WTC11 (cell line): ENCODE data around the gene FAM149B1.

ENCODE experiments used
- ATF3 ChIP-seq: sonication (generic); formaldehyde crosslinking; conservative IDR thresholded peaks from 2 replicates; pipeline ENCODE4 v1.8.1; 2022; ENCODE audit warnings: mild to moderate bottlenecking, missing genetic modification reagents
- CTCF ChIP-seq: fragments of 200-600 bp; IDR thresholded peaks from 2 replicates; pipeline ENCODE4 v1.8.0; 2022; ENCODE audit warnings: antibody characterized with exemption
- FOXJ3 ChIP-seq: sonication (generic); formaldehyde crosslinking; IDR thresholded peaks from 2 replicates; pipeline ENCODE4 v1.9.0; 2021; ENCODE audit warnings: missing genetic modification reagents, mild to moderate bottlenecking, borderline replicate concordance
- JUN ChIP-seq: sonication (generic); formaldehyde crosslinking; IDR thresholded peaks from 2 replicates; pipeline ENCODE4 v1.8.0; 2023; ENCODE audit warnings: mild to moderate bottlenecking, missing genetic modification reagents
- NFE2L1 ChIP-seq: sonication (generic); formaldehyde crosslinking; IDR thresholded peaks from 2 replicates; pipeline ENCODE4 v1.8.1; 2023; ENCODE audit warnings: missing genetic modification reagents
- PREB ChIP-seq: sonication (generic); formaldehyde crosslinking; IDR thresholded peaks from 2 replicates; pipeline ENCODE4 v1.8.1; 2022; ENCODE audit warnings: mild to moderate bottlenecking, missing genetic modification reagents, moderate library complexity, borderline replicate concordance
- SP1 ChIP-seq: sonication (generic); formaldehyde crosslinking; conservative IDR thresholded peaks from 2 replicates; pipeline ENCODE4 v1.8.1; 2022; ENCODE audit warnings: missing genetic modification reagents
- TF ChIP-seq, protein P1 (sequence below): sonication (generic); formaldehyde crosslinking; IDR thresholded peaks from 2 replicates; pipeline ENCODE4 v1.8.1; 2023; ENCODE audit warnings: mild to moderate bottlenecking, missing genetic modification reagents, borderline replicate concordance
- TF ChIP-seq, protein P2 (sequence below): fragments of 250-450 bp; sonication (Bioruptor Pico); conservative IDR thresholded peaks from 2 replicates; pipeline ENCODE4 v1.9.0; 2021; ENCODE audit warnings: mild to moderate bottlenecking
- TF ChIP-seq, protein P3 (sequence below): sonication (generic); formaldehyde crosslinking; IDR thresholded peaks from 2 replicates; pipeline ENCODE4 v1.8.1; 2022; ENCODE audit warnings: low read depth, mild to moderate bottlenecking, moderate library complexity, missing genetic modification reagents, borderline replicate concordance
- TF ChIP-seq, protein P4 (sequence below): sonication (generic); formaldehyde crosslinking; IDR thresholded peaks from 2 replicates; pipeline ENCODE4 v1.8.1; 2023; ENCODE audit warnings: mild to moderate bottlenecking, missing genetic modification reagents, moderate library complexity
- TF ChIP-seq, protein P5 (sequence below): sonication (generic); formaldehyde crosslinking; IDR thresholded peaks from 2 replicates; pipeline ENCODE4 v1.8.0; 2022; ENCODE audit warnings: mild to moderate bottlenecking, missing genetic modification reagents
- TF ChIP-seq, protein P6 (sequence below): fragments of 250-450 bp; sonication (Bioruptor Pico); IDR thresholded peaks from 2 replicates; pipeline ENCODE4 v2.1.2; 2022; ENCODE audit warnings: mild to moderate bottlenecking, moderate library complexity

DNA sequence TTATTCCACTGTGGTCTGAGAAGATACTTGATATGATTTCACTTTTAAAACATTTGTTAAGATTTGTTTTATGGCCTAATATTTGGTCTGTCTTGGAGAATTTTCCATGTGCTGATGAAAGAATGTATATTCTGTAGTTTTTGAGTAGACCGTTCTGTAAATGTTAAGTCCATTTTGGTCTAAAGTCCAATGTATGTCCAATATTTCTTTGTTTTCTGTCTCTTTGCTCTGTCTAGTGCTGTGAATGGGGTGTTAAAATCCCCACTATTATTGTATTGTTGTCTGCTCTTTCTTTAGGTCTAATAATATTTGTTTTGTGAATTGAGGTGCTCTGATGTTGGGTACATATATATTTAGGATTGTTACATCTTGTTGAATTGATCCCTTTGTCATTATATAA lies 47.8 kb downstream of the FAM149B1 start:
- TF ChIP-seq CTCF (no peak), ATF3 (CRISPR knock-in tag) (no peak), FOXJ3 (CRISPR knock-in tag) (no peak), SP1 (CRISPR knock-in tag) (no peak), PREB (no peak), JUN (CRISPR knock-in tag) (no peak), NFE2L1 (CRISPR knock-in tag) (no peak)
- TF ChIP-seq, protein P1, sequence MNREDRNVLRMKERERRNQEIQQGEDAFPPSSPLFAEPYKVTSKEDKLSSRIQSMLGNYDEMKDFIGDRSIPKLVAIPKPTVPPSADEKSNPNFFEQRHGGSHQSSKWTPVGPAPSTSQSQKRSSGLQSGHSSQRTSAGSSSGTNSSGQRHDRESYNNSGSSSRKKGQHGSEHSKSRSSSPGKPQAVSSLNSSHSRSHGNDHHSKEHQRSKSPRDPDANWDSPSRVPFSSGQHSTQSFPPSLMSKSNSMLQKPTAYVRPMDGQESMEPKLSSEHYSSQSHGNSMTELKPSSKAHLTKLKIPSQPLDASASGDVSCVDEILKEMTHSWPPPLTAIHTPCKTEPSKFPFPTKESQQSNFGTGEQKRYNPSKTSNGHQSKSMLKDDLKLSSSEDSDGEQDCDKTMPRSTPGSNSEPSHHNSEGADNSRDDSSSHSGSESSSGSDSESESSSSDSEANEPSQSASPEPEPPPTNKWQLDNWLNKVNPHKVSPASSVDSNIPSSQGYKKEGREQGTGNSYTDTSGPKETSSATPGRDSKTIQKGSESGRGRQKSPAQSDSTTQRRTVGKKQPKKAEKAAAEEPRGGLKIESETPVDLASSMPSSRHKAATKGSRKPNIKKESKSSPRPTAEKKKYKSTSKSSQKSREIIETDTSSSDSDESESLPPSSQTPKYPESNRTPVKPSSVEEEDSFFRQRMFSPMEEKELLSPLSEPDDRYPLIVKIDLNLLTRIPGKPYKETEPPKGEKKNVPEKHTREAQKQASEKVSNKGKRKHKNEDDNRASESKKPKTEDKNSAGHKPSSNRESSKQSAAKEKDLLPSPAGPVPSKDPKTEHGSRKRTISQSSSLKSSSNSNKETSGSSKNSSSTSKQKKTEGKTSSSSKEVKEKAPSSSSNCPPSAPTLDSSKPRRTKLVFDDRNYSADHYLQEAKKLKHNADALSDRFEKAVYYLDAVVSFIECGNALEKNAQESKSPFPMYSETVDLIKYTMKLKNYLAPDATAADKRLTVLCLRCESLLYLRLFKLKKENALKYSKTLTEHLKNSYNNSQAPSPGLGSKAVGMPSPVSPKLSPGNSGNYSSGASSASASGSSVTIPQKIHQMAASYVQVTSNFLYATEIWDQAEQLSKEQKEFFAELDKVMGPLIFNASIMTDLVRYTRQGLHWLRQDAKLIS (CRISPR knock-in tag) = no peak
- TF ChIP-seq, protein P2, sequence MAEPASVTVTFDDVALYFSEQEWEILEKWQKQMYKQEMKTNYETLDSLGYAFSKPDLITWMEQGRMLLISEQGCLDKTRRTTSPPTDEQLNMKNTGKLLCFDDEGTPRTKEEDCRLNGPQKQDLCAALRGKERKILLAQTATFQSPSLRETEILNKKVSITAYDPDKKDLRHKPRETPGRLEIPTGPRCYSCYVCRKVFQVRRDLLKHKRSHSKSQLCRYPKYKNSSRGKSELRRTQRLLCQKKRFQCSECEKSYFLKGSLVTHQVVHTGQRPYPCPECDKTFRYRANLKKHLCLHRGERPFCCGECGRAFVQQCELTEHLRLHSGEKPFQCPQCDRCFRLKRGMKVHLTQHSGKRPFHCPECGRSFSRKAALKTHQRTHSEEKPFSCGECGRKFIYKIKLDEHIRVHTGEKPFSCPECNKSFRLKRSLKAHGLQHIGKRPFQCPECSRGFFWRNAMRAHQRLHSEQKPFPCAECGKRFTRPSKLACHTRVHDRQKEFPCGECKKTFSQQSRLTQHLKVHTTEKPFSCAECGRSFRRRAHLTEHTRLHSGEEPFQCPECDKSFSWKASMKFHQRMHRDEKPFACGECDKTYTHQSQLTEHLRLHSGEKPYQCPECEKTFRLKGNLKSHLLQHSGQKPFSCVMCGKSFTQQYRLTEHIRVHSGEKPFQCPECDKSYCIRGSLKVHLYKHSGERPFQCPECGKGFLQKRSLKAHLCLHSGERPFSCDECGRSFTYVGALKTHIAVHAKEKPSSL = no peak
- TF ChIP-seq, protein P3, sequence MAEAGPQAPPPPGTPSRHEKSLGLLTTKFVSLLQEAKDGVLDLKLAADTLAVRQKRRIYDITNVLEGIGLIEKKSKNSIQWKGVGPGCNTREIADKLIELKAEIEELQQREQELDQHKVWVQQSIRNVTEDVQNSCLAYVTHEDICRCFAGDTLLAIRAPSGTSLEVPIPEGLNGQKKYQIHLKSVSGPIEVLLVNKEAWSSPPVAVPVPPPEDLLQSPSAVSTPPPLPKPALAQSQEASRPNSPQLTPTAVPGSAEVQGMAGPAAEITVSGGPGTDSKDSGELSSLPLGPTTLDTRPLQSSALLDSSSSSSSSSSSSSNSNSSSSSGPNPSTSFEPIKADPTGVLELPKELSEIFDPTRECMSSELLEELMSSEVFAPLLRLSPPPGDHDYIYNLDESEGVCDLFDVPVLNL = no peak
- TF ChIP-seq, protein P4, sequence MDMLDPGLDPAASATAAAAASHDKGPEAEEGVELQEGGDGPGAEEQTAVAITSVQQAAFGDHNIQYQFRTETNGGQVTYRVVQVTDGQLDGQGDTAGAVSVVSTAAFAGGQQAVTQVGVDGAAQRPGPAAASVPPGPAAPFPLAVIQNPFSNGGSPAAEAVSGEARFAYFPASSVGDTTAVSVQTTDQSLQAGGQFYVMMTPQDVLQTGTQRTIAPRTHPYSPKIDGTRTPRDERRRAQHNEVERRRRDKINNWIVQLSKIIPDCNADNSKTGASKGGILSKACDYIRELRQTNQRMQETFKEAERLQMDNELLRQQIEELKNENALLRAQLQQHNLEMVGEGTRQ (CRISPR knock-in tag) = no peak
- TF ChIP-seq, protein P5, sequence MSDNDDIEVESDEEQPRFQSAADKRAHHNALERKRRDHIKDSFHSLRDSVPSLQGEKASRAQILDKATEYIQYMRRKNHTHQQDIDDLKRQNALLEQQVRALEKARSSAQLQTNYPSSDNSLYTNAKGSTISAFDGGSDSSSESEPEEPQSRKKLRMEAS (CRISPR knock-in tag) = no peak
- TF ChIP-seq, protein P6, sequence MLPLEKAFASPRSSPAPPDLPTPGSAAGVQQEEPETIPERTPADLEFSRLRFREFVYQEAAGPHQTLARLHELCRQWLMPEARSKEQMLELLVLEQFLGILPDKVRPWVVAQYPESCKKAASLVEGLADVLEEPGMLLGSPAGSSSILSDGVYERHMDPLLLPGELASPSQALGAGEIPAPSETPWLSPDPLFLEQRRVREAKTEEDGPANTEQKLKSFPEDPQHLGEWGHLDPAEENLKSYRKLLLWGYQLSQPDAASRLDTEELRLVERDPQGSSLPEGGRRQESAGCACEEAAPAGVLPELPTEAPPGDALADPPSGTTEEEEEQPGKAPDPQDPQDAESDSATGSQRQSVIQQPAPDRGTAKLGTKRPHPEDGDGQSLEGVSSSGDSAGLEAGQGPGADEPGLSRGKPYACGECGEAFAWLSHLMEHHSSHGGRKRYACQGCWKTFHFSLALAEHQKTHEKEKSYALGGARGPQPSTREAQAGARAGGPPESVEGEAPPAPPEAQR (CRISPR knock-in tag) = no peak
